ENCODE results near the gene SYPL2. TPM values are rescaled to one million over a fixed set of nuclear protein-coding genes. Genes with fewer than 3 reads are reported as not detected.

Gene SYPL2
- total RNA-seq, 1 donor from 2014 or later, result not detected

DNA sequence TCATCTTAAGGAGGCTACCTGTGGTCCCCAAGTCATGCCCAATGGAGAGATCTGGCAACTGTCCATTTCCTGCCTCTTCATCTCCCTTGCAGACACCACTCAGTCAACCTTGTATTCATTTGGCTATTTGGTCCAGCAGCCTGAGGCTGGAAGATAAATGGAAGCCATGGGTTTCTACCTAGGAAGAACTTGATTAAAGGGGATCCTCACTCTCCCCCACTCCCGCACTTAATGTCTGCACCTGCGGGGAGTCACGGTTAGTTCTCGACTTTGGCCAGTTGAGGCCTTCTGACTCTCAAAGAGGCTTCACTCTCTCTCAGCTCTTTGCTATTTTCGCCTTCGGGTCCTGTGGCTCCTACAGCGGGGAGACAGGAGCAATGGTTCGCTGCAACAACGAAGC, 8.9 kb downstream of the SYPL2 start:
- TF ChIP-seq, protein P1, sequence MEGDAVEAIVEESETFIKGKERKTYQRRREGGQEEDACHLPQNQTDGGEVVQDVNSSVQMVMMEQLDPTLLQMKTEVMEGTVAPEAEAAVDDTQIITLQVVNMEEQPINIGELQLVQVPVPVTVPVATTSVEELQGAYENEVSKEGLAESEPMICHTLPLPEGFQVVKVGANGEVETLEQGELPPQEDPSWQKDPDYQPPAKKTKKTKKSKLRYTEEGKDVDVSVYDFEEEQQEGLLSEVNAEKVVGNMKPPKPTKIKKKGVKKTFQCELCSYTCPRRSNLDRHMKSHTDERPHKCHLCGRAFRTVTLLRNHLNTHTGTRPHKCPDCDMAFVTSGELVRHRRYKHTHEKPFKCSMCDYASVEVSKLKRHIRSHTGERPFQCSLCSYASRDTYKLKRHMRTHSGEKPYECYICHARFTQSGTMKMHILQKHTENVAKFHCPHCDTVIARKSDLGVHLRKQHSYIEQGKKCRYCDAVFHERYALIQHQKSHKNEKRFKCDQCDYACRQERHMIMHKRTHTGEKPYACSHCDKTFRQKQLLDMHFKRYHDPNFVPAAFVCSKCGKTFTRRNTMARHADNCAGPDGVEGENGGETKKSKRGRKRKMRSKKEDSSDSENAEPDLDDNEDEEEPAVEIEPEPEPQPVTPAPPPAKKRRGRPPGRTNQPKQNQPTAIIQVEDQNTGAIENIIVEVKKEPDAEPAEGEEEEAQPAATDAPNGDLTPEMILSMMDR (IDR thresholded peaks at IDR 0.05; ENCODE audit: unreplicated experiment), result no peak
- Mint-ChIP-seq H3K27ac (ENCODE audit: unreplicated experiment) (no peak overlapping the region), H3K4me1 (ENCODE audit: unreplicated experiment) (no peaks in the 10 kb centered on the region), H3K4me3 (ENCODE audit: unreplicated experiment) (no peak overlapping the region), H3K36me3 (ENCODE audit: low read depth, unreplicated experiment) (no peaks in the 10 kb centered on the region), H3K27me3 (ENCODE audit: unreplicated experiment) (peaks cover 3% of the 10 kb centered on the region), H3K9me3 (ENCODE audit: unreplicated experiment) (no peaks in the 10 kb centered on the region)
- DNase-seq (ENCODE audit: low spot score), result no peak

DNA sequence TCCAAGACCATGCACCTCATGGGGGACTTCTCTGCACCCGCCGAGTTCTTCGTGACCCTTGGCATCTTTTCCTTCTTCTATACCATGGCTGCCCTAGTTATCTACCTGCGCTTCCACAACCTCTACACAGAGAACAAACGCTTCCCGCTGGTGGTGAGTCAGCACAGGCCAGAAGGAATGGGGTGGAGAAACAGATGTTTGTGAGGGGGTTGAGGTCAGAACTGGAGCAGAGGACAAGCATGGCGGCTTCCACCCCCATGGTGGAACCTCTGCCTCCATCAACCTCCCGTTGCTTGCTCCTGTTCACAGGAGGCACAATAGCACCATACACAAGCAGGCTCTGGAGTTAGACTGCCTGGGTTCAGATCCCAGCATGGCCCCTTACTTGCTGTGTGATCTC, 10.5 kb downstream of the SYPL2 start:
- Mint-ChIP-seq H3K27ac (ENCODE audit: unreplicated experiment) (no peak overlapping the region), H3K27me3 (ENCODE audit: unreplicated experiment) (no peaks in the 10 kb centered on the region), H3K36me3 (ENCODE audit: low read depth, unreplicated experiment) (peaks cover 9% of the 10 kb centered on the region), H3K4me3 (ENCODE audit: unreplicated experiment) (no peak overlapping the region), H3K4me1 (ENCODE audit: unreplicated experiment) (no peaks in the 10 kb centered on the region), H3K9me3 (ENCODE audit: unreplicated experiment) (no peaks in the 10 kb centered on the region)
- TF ChIP-seq, protein P1 (IDR thresholded peaks at IDR 0.05; ENCODE audit: unreplicated experiment), result no peak
- no peak for DNase-seq (ENCODE audit: low spot score)

DNA sequence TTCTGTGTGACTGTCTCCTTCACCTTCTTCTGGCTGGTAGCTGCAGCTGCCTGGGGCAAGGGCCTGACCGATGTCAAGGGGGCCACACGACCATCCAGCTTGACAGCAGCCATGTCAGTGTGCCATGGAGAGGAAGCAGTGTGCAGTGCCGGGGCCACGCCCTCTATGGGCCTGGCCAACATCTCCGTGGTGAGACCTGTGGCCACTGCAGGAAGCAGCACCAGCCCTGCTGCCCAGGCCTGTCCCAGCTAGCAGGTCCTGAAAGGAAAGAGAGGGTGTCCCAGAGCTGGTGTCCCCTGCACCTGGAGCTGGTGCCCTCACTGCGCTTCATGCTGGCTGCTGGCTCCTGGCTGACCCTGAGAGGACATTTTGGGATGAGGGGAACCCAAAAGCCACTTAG, 11.5 kb downstream of the SYPL2 start:
- H3K9me3 Mint-ChIP-seq (ENCODE audit: unreplicated experiment), result no peaks in the 10 kb centered on the region
- H3K27me3 Mint-ChIP-seq (ENCODE audit: unreplicated experiment), result peaks cover under 1% of the 10 kb centered on the region

DNA sequence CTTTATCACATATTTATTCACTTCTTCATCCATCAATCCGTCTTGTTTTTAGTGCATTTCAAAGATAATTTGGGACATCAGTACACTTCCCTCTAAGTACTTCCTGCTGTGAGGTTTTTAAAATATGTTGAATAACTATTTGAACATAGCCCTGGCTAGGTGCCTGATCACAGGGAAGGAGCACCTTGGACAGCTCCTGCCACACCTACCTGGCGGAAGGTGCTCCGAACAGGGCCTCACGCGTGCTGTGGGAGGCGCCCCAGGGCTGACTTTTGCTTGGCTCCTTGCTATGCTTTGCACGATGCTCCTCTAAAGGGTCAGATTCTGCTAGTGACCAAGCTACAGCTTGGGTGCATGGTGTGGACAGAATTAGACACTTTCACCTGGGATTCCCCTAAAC, 12.5 kb downstream of the SYPL2 start:
- H3K4me3 Mint-ChIP-seq (ENCODE audit: unreplicated experiment), result no peak overlapping the region
- TF ChIP-seq, protein P1 (IDR thresholded peaks at IDR 0.05; ENCODE audit: unreplicated experiment), result no peak
- no peaks in the 10 kb centered on the region for H3K9me3 Mint-ChIP-seq (ENCODE audit: unreplicated experiment)
- no peaks in the 10 kb centered on the region for H3K4me1 Mint-ChIP-seq (ENCODE audit: unreplicated experiment)
- no peak for DNase-seq (ENCODE audit: low spot score)
- H3K36me3 Mint-ChIP-seq (ENCODE audit: low read depth, unreplicated experiment), result peaks cover 9% of the 10 kb centered on the region
- H3K27ac Mint-ChIP-seq (ENCODE audit: unreplicated experiment), result no peak overlapping the region
- H3K27me3 Mint-ChIP-seq (ENCODE audit: unreplicated experiment), result peaks cover 6% of the 10 kb centered on the region

More for the DNA sequence above, 11.5 kb downstream of the SYPL2 start:
- Mint-ChIP-seq H3K4me1 (ENCODE audit: unreplicated experiment) (no peaks in the 10 kb centered on the region), H3K36me3 (ENCODE audit: low read depth, unreplicated experiment) (peaks cover 9% of the 10 kb centered on the region), H3K4me3 (ENCODE audit: unreplicated experiment) (no peak overlapping the region), H3K27ac (ENCODE audit: unreplicated experiment) (no peak overlapping the region)
- TF ChIP-seq, protein P1 (IDR thresholded peaks at IDR 0.05; ENCODE audit: unreplicated experiment), result no peak
- no peak for DNase-seq (ENCODE audit: low spot score)

DNA sequence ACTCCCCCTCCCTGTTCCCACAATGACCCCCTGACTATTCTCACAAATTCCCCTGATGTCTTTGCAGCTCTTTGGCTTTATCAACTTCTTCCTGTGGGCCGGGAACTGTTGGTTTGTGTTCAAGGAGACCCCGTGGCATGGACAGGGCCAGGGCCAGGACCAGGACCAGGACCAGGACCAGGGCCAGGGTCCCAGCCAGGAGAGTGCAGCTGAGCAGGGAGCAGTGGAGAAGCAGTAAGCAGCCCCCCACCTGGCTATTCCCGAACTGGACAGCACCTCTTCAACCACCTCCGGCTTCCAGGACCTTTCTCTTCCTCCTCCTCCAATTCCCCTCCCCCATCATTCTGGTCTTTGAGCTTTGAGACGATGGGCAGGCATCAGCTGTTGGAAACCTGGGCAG, 13.0 kb downstream of the SYPL2 start:
- Mint-ChIP-seq H3K4me3 (ENCODE audit: unreplicated experiment) (no peak overlapping the region), H3K4me1 (ENCODE audit: unreplicated experiment) (peaks cover 3% of the 10 kb centered on the region), H3K27ac (ENCODE audit: unreplicated experiment) (no peak overlapping the region), H3K27me3 (ENCODE audit: unreplicated experiment) (peaks cover 8% of the 10 kb centered on the region), H3K9me3 (ENCODE audit: unreplicated experiment) (no peaks in the 10 kb centered on the region), H3K36me3 (ENCODE audit: low read depth, unreplicated experiment) (peaks cover 9% of the 10 kb centered on the region)
- TF ChIP-seq, protein P1 (IDR thresholded peaks at IDR 0.05; ENCODE audit: unreplicated experiment), result no peak
- no peak for DNase-seq (ENCODE audit: low spot score)

Data from endothelial cell (in vitro differentiated cells).